Cardiac fibroblast (primary cell): ENCODE results near the gene SH3RF1.

Source experiments
- DNase-seq, 2 donors: peaks; one replicate each; pipeline versions ENCODE4 v3.0.0 to v3.0.0-alpha.2; 2010; ENCODE audit warnings: low read depth in 2 of 2
- H3K4me3 ChIP-seq, 2 donors: replicated peaks in 1 of 2; 1 replicate in 1 of 2; 2 replicates in 1 of 2; pipeline ENCODE4 v1.5.1; 2011; ENCODE audit warnings: low read depth in 2 of 2, low read length in 2 of 2, mild to moderate bottlenecking in 2 of 2, moderate library complexity in 1 of 2
- CTCF ChIP-seq: IDR thresholded peaks from one replicate; pipeline ENCODE4 v1.5.1; 2011; ENCODE audit warnings: low read depth, mild to moderate bottlenecking, low read length, inconsistent platforms

SH3RF1 gene

GRCh38 chr4:169270810-169271691, at the start of gene SH3RF1:
SH3RF1 (minus strand) TSS chr4:169270956; CDS start chr4:169269212, 1,744 bp downstream.
- peak within 1 kb of the TSS; percentile 87 to 89 for H3K4me3 ChIP-seq
- no peak for TF ChIP-seq CTCF
- DNase-seq = peak; percentile 86 to 94

GRCh38 chr4:169315530-169316343, 45.0 kb upstream of the SH3RF1 start:
- DNase-seq = peak; percentile 49 to 55
- H3K4me3 ChIP-seq = no peak overlapping the region
- TF ChIP-seq CTCF = no peak

GRCh38 chr4:169314906-169315305, 44.1 kb upstream of the SH3RF1 start:
- no peak for TF ChIP-seq CTCF
- DNase-seq = peak; percentile 66 to 80

GRCh38 chr4:169313732-169314131, 43.0 kb upstream of the SH3RF1 start:
- no peak overlapping the region for H3K4me3 ChIP-seq
- no peak for DNase-seq
- TF ChIP-seq CTCF = no peak

More at GRCh38 chr4:169314906-169315305, 44.1 kb upstream of the SH3RF1 start:
- no peak overlapping the region for H3K4me3 ChIP-seq

GRCh38 chr4:169312690-169313422, 42.1 kb upstream of the SH3RF1 start:
- no peak for TF ChIP-seq CTCF
- no peak for DNase-seq
- no peak overlapping the region for H3K4me3 ChIP-seq

- no peak overlapping the region for H3K4me3 ChIP-seq
- TF ChIP-seq CTCF = peak; percentile 58
- peak; percentile 75 to 83 for DNase-seq
Observed at GRCh38 chr4:169311643-169312365, 41.0 kb upstream of the SH3RF1 start.
